HepG2 (cell line): ENCODE results near the gene GPT2. TPM values are rescaled to one million over a fixed set of nuclear protein-coding genes. Genes with fewer than 3 reads are reported as not detected.

ENCODE experiments used
- AFF4 ChIP-seq: sonication (generic); formaldehyde crosslinking; IDR thresholded peaks from 2 replicates; pipeline ENCODE4 v1.4.0; 2020; ENCODE audit warnings: missing genetic modification reagents
- AGO1 ChIP-seq: fragments of 200-400 bp; formaldehyde crosslinking; IDR thresholded peaks from 2 replicates; pipeline ENCODE4 v1.6.1; 2017; ENCODE audit warnings: mild to moderate bottlenecking, low read depth, low read length, moderate library complexity; ENCODE audit not compliant: poor library complexity, severe bottlenecking
- ELK4 ChIP-seq: sonication (generic); formaldehyde crosslinking; IDR thresholded peaks from 2 replicates; pipeline ENCODE4 v1.9.0; 2021; ENCODE audit warnings: missing genetic modification reagents, borderline replicate concordance
- HHEX ChIP-seq: IDR thresholded peaks from 2 replicates; pipeline ENCODE4 v1.6.1; 2016; ENCODE audit warnings: control low read depth
- HMGA1 ChIP-seq: sonication (generic); formaldehyde crosslinking; conservative IDR thresholded peaks from 2 replicates; pipeline ENCODE4 v1.4.0; 2020; ENCODE audit warnings: missing genetic modification reagents
- KAT7 ChIP-seq: IDR thresholded peaks from 2 replicates; pipeline ENCODE4 v1.6.1; 2018; ENCODE audit warnings: borderline replicate concordance, missing compliant biosample characterization
- KLF15 ChIP-seq: sonication (generic); formaldehyde crosslinking; IDR thresholded peaks from 2 replicates; pipeline ENCODE4 v1.8.1; 2023; ENCODE audit warnings: borderline replicate concordance, mild to moderate bottlenecking, inconsistent platforms, missing genetic modification reagents, mixed read lengths
- NRL ChIP-seq: sonication (generic); formaldehyde crosslinking; IDR thresholded peaks from 2 replicates; pipeline ENCODE4 v1.5.0; 2020; ENCODE audit warnings: missing genetic modification reagents, mild to moderate bottlenecking, moderate library complexity, borderline replicate concordance
- PRDM15 ChIP-seq: sonication (generic); formaldehyde crosslinking; IDR thresholded peaks from 2 replicates; pipeline ENCODE4 v1.4.0; 2020; ENCODE audit warnings: missing genetic modification reagents
- TFDP1 ChIP-seq: IDR thresholded peaks from 2 replicates; pipeline ENCODE4 v1.6.1; 2016; ENCODE audit warnings: missing compliant biosample characterization, missing genetic modification reagents, borderline replicate concordance
- ZNF160 ChIP-seq: sonication (generic); formaldehyde crosslinking; IDR thresholded peaks from 2 replicates; pipeline ENCODE4 v1.8.0; 2022; ENCODE audit warnings: mild to moderate bottlenecking, inconsistent platforms, missing genetic modification reagents
- ZNF205 ChIP-seq: IDR thresholded peaks from 2 replicates; pipeline ENCODE4 v1.6.1; 2018; ENCODE audit warnings: missing biosample characterization, missing genetic modification reagents
- ZNF563 ChIP-seq: sonication (generic); formaldehyde crosslinking; IDR thresholded peaks from 2 replicates; pipeline ENCODE4 v1.8.0; 2022; ENCODE audit warnings: mild to moderate bottlenecking, moderate library complexity, missing genetic modification reagents
- ZNF605 ChIP-seq: sonication (generic); formaldehyde crosslinking; IDR thresholded peaks from 2 replicates; pipeline ENCODE4 v1.8.0; 2022; ENCODE audit warnings: mild to moderate bottlenecking, missing genetic modification reagents
- ZNF720 ChIP-seq: sonication (generic); formaldehyde crosslinking; IDR thresholded peaks from 2 replicates; pipeline ENCODE4 v1.4.0; 2020; ENCODE audit warnings: missing genetic modification reagents
- ZNF773 ChIP-seq: sonication (generic); formaldehyde crosslinking; IDR thresholded peaks from 2 replicates; pipeline ENCODE4 v1.4.0; 2020; ENCODE audit warnings: missing genetic modification reagents, borderline replicate concordance
- polyA plus RNA-seq, 8 experiments: library from polyadenylated mRNA; depleted of rRNA in 3 of 8; stranded (reverse) in 7 of 8; unstranded in 1 of 8; fragments of >200 nt; fragmentation: Illumina TruSeq in 4 of 8; extraction: Trizol in 4 of 8; gene quantifications; 2 replicates each; pipeline versions ENCODE4 v1.2.1 to v1.2.3, GENCODE V29; 2011 to 2016; ENCODE audit warnings: low read depth in 4 of 8, missing spikeins in 1 of 8, mixed read lengths in 1 of 8; ENCODE audit not compliant: insufficient read depth in 1 of 8
- total RNA-seq, 5 experiments: library from RNA; depleted of rRNA; stranded (reverse); fragments of >200 nt; fragmentation: Illumina TruSeq; extraction: Trizol; gene quantifications; 2 replicates each; pipeline ENCODE4 v1.2.3, GENCODE V29; 2016; ENCODE audit warnings: low read depth in 1 of 5
- TF ChIP-seq, protein P1 (sequence below): sonication (generic); formaldehyde crosslinking; IDR thresholded peaks from 2 replicates; pipeline ENCODE4 v1.5.0; 2020; ENCODE audit warnings: missing genetic modification reagents
- TF ChIP-seq, protein P2 (sequence below): sonication (generic); formaldehyde crosslinking; IDR thresholded peaks from 2 replicates; pipeline ENCODE4 v1.5.1; 2020; ENCODE audit warnings: missing genetic modification reagents, mild to moderate bottlenecking, borderline replicate concordance

Gene GPT2
- total and polyA plus RNA-seq, 2 of the 13 experiments (the other 11 are each of a cell fraction or from before 2014, with no cell fraction given) = 138 to 267 TPM

- TF ChIP-seq, protein P1, sequence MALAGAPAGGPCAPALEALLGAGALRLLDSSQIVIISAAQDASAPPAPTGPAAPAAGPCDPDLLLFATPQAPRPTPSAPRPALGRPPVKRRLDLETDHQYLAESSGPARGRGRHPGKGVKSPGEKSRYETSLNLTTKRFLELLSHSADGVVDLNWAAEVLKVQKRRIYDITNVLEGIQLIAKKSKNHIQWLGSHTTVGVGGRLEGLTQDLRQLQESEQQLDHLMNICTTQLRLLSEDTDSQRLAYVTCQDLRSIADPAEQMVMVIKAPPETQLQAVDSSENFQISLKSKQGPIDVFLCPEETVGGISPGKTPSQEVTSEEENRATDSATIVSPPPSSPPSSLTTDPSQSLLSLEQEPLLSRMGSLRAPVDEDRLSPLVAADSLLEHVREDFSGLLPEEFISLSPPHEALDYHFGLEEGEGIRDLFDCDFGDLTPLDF = no peak
- TF ChIP-seq HMGA1 (CRISPR knock-in tag) = no peak
- TF ChIP-seq PRDM15 = no peak
- no peak for TF ChIP-seq KLF15 (CRISPR knock-in tag)
- TF ChIP-seq AGO1 = no peak
- no peak for TF ChIP-seq ZNF720 (CRISPR knock-in tag)
- TF ChIP-seq ZNF563 (CRISPR knock-in tag) = no peak
- TF ChIP-seq ZNF205 (CRISPR knock-in tag) = no peak
- TF ChIP-seq NRL (CRISPR knock-in tag) = peak; percentile 63
- TF ChIP-seq, protein P2, sequence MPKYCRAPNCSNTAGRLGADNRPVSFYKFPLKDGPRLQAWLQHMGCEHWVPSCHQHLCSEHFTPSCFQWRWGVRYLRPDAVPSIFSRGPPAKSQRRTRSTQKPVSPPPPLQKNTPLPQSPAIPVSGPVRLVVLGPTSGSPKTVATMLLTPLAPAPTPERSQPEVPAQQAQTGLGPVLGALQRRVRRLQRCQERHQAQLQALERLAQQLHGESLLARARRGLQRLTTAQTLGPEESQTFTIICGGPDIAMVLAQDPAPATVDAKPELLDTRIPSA (CRISPR knock-in tag) = no peak
- TF ChIP-seq ZNF160 (CRISPR knock-in tag) = no peak
- TF ChIP-seq AFF4 (CRISPR knock-in tag) = no peak
- TF ChIP-seq TFDP1 = no peak
- no peak for TF ChIP-seq ELK4 (CRISPR knock-in tag)
- TF ChIP-seq HHEX (CRISPR knock-in tag) = no peak
- peak; percentile 14; the same call in 1 of the 2 replicates for TF ChIP-seq KAT7
- TF ChIP-seq ZNF773 (CRISPR knock-in tag) = 0 out of 2 replicates have a peak, but pooled peaks have one; percentile 59
- TF ChIP-seq ZNF605 = no peak
Measured at GRCh38 chr16:46918400-46918799, 34.2 kb downstream of the GPT2 start (continued).
